ENCODE data around the gene ZNF207. TPM values are rescaled to one million over a fixed set of nuclear protein-coding genes. Genes with fewer than 3 reads are reported as not detected.
"Not testable (repeated sequence)": the region's sequence is repeated elsewhere in the genome, so short reads cannot be mapped to it uniquely, and the experiment has no call there.

The ZNF207 gene
- total and polyA plus RNA-seq, 12 donors, result 58.8 to 193 (median 130) TPM

DNA sequence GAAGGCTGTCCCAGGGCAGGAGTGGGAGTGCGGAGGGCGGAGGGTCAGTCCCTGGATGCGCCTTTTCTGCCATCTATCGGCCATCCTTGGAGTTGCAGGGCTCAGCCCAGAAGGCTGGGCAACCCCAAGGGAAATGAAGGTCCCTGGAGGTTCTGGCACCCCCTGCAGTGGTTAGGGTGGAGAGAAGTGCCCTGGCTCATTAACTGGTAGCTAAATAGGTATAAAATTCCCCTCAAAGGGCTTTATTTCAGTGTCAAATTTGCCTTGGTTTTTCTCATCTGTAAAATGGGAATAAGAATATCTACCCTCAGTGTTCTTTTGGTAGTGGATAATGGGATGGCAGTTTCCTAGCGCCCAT is 30.4 kb upstream of the ZNF207 start:
- DNase-seq, result peak; percentile 72 to 90 (median 81)
- WGBS, 4 donors, result 16 to 22% (median 19%) methylated on average over 5 of the region's 5 CpGs
- H3K4me3 ChIP-seq, result no peak overlapping the region
- TF ChIP-seq, protein P1, sequence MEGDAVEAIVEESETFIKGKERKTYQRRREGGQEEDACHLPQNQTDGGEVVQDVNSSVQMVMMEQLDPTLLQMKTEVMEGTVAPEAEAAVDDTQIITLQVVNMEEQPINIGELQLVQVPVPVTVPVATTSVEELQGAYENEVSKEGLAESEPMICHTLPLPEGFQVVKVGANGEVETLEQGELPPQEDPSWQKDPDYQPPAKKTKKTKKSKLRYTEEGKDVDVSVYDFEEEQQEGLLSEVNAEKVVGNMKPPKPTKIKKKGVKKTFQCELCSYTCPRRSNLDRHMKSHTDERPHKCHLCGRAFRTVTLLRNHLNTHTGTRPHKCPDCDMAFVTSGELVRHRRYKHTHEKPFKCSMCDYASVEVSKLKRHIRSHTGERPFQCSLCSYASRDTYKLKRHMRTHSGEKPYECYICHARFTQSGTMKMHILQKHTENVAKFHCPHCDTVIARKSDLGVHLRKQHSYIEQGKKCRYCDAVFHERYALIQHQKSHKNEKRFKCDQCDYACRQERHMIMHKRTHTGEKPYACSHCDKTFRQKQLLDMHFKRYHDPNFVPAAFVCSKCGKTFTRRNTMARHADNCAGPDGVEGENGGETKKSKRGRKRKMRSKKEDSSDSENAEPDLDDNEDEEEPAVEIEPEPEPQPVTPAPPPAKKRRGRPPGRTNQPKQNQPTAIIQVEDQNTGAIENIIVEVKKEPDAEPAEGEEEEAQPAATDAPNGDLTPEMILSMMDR (IDR thresholded peaks at IDR 0.05), result peak; percentile 87 to 98 (median 95)
- no peak for TF ChIP-seq POLR2A (IDR thresholded peaks at IDR 0.05)
- no peaks in the 10 kb centered on the region for H3K9me3 ChIP-seq (replicated peaks in 1 of 3)
- intact Hi-C loops (cut with DNase I), result loop anchor here in 1 of 2 donors (2.0 kb wide), 1 partner anchor 67 kb away; no protein-coding TSS in a partner anchor
- H3K36me3 ChIP-seq (replicated peaks in 1 of 2), result no peaks in the 10 kb centered on the region
- H3K27ac ChIP-seq, result no peak overlapping the region
- H3K27me3 ChIP-seq, result no peaks in the 10 kb centered on the region
- H3K4me1 ChIP-seq (replicated peaks in 1 of 2), result peaks cover 0 to 8% of the 10 kb centered on the region in 2 donors

DNA sequence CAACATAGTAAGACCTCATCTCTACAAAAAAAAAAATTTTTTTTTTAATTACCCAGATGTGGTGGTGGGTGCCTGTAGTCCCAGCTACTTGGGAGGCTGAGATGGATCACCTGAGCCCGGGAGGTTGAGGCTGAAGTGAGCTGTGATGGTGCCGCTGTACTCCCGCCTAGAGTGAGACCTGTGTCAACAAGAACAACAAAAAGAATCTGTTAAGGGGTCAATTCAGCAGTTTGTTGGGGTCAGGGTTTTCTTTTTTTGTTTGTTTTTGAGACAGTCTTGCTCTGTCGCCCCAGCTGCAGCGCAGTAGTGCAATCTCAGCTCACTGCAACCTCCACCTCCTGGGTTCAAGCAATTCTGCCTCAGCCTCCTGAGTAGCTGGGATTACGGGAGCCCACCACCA is 29.9 kb upstream of the ZNF207 start:
- H3K27me3 ChIP-seq; H3K4me3 ChIP-seq; H3K36me3 ChIP-seq (replicated peaks in 1 of 2); DNase-seq; intact Hi-C loops (cut with DNase I); H3K9me3 ChIP-seq (replicated peaks in 1 of 3); H3K27ac ChIP-seq: not testable (repeated sequence)
- H3K4me1 ChIP-seq (replicated peaks in 1 of 2), result peaks cover 0 to 11% of the 10 kb centered on the region in 2 donors
- WGBS, 4 donors, result 82 to 92% (median 91%) methylated on average over 6 of the region's 6 CpGs

DNA sequence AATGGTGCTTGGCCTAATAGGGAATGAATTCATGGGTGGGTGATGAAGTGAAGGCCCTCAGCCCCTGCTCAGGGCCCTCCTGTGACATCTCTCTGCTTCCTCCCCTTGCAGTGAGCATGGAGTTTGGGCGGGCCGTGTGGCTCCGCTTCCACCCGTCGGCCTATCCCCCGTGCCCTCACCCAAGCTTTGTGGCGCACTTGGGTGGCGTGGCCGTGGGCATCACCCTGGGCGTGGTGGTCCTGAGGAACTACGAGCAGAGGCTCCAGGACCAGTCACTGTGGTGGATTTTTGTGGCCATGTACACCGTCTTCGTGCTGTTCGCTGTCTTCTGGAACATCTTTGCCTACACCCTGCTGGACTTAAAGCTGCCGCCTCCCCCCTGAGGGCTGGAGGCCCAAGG is 29.1 kb upstream of the ZNF207 start:
- intact Hi-C loops (cut with DNase I), result no loop called here
- peaks cover 0 to 11% of the 10 kb centered on the region in 2 donors for H3K4me1 ChIP-seq (replicated peaks in 1 of 2)
- H3K9me3 ChIP-seq (replicated peaks in 1 of 3), result no peaks in the 10 kb centered on the region
- no peak overlapping the region for H3K4me3 ChIP-seq
- TF ChIP-seq, protein P1 (IDR thresholded peaks at IDR 0.05), result no peak
- 93 to 97% (median 95%) methylated on average over 10 to 15 of the region's 15 CpGs for WGBS, 4 donors
- H3K27me3 ChIP-seq, result no peaks in the 10 kb centered on the region
- DNase-seq, result no peak
- H3K27ac ChIP-seq, result no peak overlapping the region
- H3K36me3 ChIP-seq (replicated peaks in 1 of 2), result no peaks in the 10 kb centered on the region

DNA sequence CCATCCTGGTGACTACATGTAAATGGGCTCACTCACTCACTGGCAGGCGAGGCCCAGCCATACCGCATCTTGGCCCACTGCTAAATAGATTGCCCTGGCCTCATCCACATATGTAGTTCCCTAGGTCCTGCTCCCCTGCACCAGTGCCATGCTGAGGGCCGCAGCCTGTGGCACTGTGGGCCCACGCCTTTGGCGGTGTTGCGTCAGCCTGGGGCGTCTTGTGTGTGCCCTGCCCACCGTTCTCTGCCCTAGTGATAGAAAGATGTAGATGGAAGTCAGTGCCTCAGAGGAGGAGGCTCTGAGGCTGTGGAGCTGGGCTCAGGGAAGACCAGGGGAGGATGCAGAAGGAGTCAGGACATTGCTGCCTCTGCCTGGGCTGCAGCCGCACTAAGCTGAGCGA is 26.9 kb upstream of the ZNF207 start:
- no peak overlapping the region for H3K4me3 ChIP-seq
- H3K27ac ChIP-seq, result no peak overlapping the region
- no peaks in the 10 kb centered on the region for H3K9me3 ChIP-seq (replicated peaks in 1 of 3)
- peaks cover 0 to 11% of the 10 kb centered on the region in 2 donors for H3K4me1 ChIP-seq (replicated peaks in 1 of 2)
- intact Hi-C loops (cut with DNase I), result loop anchor here in 1 of 2 donors (2.0 kb wide), 1 partner anchor 70 kb away; no protein-coding TSS in a partner anchor
- no peak for DNase-seq
- H3K27me3 ChIP-seq, result no peaks in the 10 kb centered on the region
- TF ChIP-seq, protein P1 (IDR thresholded peaks at IDR 0.05), result no peak
- no peak for TF ChIP-seq POLR2A (IDR thresholded peaks at IDR 0.05)
- WGBS, 4 donors, result 91 to 100% (median 95%) methylated on average over 3 to 10 of the region's 10 CpGs
- no peaks in the 10 kb centered on the region for H3K36me3 ChIP-seq (replicated peaks in 1 of 2)

DNA sequence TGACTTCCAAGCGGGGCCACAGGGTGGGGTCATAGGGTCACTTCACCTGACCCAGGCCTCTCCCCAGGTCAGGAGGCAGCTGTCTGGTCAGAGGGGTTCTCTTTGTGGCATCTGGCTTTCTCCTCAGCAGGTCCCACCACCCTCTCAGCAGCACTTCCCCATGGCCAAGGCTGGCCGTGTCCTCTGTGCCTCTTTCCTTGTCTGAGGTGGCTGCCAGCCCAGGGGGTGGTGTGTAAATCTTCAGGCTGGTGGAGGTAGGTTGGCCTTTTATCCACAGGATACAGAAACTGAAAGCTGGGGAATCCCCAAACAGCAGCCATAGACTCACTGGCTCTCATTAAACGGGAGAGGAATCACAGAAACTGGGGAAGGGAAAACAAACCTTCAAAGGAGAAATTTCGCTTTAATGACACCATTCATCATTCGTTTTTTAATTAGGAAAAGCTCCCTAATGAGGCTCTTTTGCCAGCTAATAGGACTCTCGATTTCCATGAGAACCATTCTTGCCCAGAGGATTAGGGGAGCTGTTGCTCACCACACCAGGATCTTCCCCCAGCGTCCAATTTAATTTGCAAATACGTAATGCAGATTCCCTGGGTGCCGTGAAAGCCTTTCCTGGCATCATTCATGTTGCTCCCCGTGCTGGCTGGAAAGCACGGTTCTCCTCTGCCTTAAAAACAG is 26.0 kb upstream of the ZNF207 start:
- intact Hi-C loops (cut with DNase I), result loop anchor here in 1 of 2 donors (2.0 kb wide), 1 partner anchor 71 kb away; no protein-coding TSS in a partner anchor
- Histone ChIP-seq H3K27ac (peak overlapping the region in 3 of 5 donors; percentile 35 to 76 (median 64)), H3K4me1 (replicated peaks in 1 of 2) (peaks cover 0 to 11% of the 10 kb centered on the region in 2 donors), H3K27me3 (no peaks in the 10 kb centered on the region), H3K4me3 (peak overlapping the region in 1 of 4 donors; percentile 38), H3K36me3 (replicated peaks in 1 of 2) (no peaks in the 10 kb centered on the region), H3K9me3 (replicated peaks in 1 of 3) (no peaks in the 10 kb centered on the region)
- TF ChIP-seq, protein P1 (IDR thresholded peaks at IDR 0.05), result no peak
- TF ChIP-seq POLR2A (IDR thresholded peaks at IDR 0.05), result no peak
- WGBS, 4 donors, result 20 to 26% (median 25%) methylated on average over 11 of the region's 11 CpGs
- DNase-seq, result peak in 5 of 7 donors; percentile 42 to 70 (median 50)
